NOMO-1 treated with dmso at 0.1 percent for 144 hours (cell line): Measurements from ENCODE around the gene COL6A5.
"Not testable (repeated sequence)": the region's sequence is repeated elsewhere in the genome, so short reads cannot be mapped to it uniquely, and the experiment has no call there.

Experiments
- DNase-seq: peaks from one replicate; lab custom pipeline; 2025; ENCODE audit not compliant: unreplicated experiment; lab: John Stamatoyannopoulos, UW

Gene COL6A5

GRCh38 chr3:130442284-130442683 lies 96.8 kb downstream of the COL6A5 start:
- DNase-seq = no peak

GRCh38 chr3:130446840-130447239 lies 101.4 kb downstream of the COL6A5 start:
- DNase-seq = not testable (repeated sequence)

- DNase-seq = not testable (repeated sequence)
Measured at GRCh38 chr3:130448155-130448554, 102.7 kb downstream of the COL6A5 start.

GRCh38 chr3:130456540-130456939 lies 111.1 kb downstream of the COL6A5 start:
- no peak for DNase-seq

GRCh38 chr3:130457671-130458070 lies 112.2 kb downstream of the COL6A5 start:
- no peak for DNase-seq

- DNase-seq = no peak
Measured at GRCh38 chr3:130459944-130460343, 114.5 kb downstream of the COL6A5 start.

- DNase-seq = no peak
Measured at GRCh38 chr3:130462089-130462488, 116.6 kb downstream of the COL6A5 start.

GRCh38 chr3:130463221-130463620 lies 117.7 kb downstream of the COL6A5 start:
- no peak for DNase-seq

- DNase-seq = no peak
Measured at GRCh38 chr3:130465521-130465920, 120.0 kb downstream of the COL6A5 start.

- DNase-seq = no peak
Measured at GRCh38 chr3:130468311-130468710, 122.8 kb downstream of the COL6A5 start.

- DNase-seq = no peak
Measured at GRCh38 chr3:130470126-130470525, 124.7 kb downstream of the COL6A5 start.

GRCh38 chr3:130473416-130473815 lies 127.9 kb downstream of the COL6A5 start:
- DNase-seq = no peak

GRCh38 chr3:130480736-130481135 lies 135.3 kb downstream of the COL6A5 start:
- DNase-seq = no peak

GRCh38 chr3:130488288-130488687 lies 142.8 kb downstream of the COL6A5 start:
- DNase-seq = no peak

GRCh38 chr3:130488769-130489450 lies 143.4 kb downstream of the COL6A5 start:
- no peak for DNase-seq

- no peak for DNase-seq
Measured at GRCh38 chr3:130490241-130490640, 144.8 kb downstream of the COL6A5 start.

GRCh38 chr3:130491431-130491830 lies 146.0 kb downstream of the COL6A5 start:
- no peak for DNase-seq

GRCh38 chr3:130504701-130505100 lies 159.2 kb downstream of the COL6A5 start:
- DNase-seq = no peak

- no peak for DNase-seq
Measured at GRCh38 chr3:130506031-130506430, 160.6 kb downstream of the COL6A5 start.

- no peak for DNase-seq
Measured at GRCh38 chr3:130507746-130508145, 162.3 kb downstream of the COL6A5 start.

GRCh38 chr3:130509008-130509407 lies 163.5 kb downstream of the COL6A5 start:
- DNase-seq = no peak

GRCh38 chr3:130514681-130515080 lies 169.2 kb downstream of the COL6A5 start:
- no peak for DNase-seq

GRCh38 chr3:130515755-130516154 lies 170.3 kb downstream of the COL6A5 start:
- DNase-seq = no peak
